WTC11 (cell line): ENCODE measurements around the gene SBF2. TPM values are rescaled to one million over a fixed set of nuclear protein-coding genes. Genes with fewer than 3 reads are reported as not detected.
A peak's percentile ranks its signal among the peaks of the same experiment; 100 is the strongest.

Experiments
- ATAC-seq: fragments of 200-7000 bp; cut with Tn5 transposase; 2 replicates; pipeline ENCODE4 v1.10.0; 2021; ENCODE audit warnings: mild to moderate bottlenecking, moderate library complexity
- CTCF ChIA-PET: fragments of 300-600 bp; sonication (Branson Sonifier 250); formaldehyde crosslinking; loops from one replicate; lab custom pipeline; 2021; ENCODE audit warnings: antibody characterized with exemption; lab: Charles Lee
- POLR2A ChIA-PET: fragments of 350-600 bp; sonication (Branson Sonifier 250); formaldehyde crosslinking; loops from one replicate; lab custom pipeline; 2021; ENCODE audit warnings: antibody characterized with exemption; lab: Charles Lee
- DNase-seq: peaks from one replicate; pipeline ENCODE4 v3.0.0; 2021; ENCODE audit warnings: low spot score
- H3K27ac Mint-ChIP-seq: 2 replicates; pipeline ENCODE4 v1.8.0; 2021; ENCODE audit warnings: mixed read lengths
- H3K27me3 Mint-ChIP-seq: 2 replicates; pipeline ENCODE4 v1.8.0; 2021; ENCODE audit warnings: low read depth, mild to moderate bottlenecking, moderate library complexity, mixed read lengths
- H3K36me3 Mint-ChIP-seq: 2 replicates; pipeline ENCODE4 v1.8.0; 2021; ENCODE audit warnings: mixed read lengths
- H3K4me1 Mint-ChIP-seq: 2 replicates; pipeline ENCODE4 v1.8.0; 2022; ENCODE audit warnings: mixed read lengths
- H3K4me3 Mint-ChIP-seq: 2 replicates; pipeline ENCODE4 v1.8.0; 2021; ENCODE audit warnings: mild to moderate bottlenecking, moderate library complexity, mixed read lengths
- H3K9me3 Mint-ChIP-seq: 2 replicates; pipeline ENCODE4 v1.8.0; 2021; ENCODE audit warnings: mixed read lengths
- AFF4 ChIP-seq: sonication (generic); formaldehyde crosslinking; IDR thresholded peaks from 2 replicates; pipeline ENCODE4 v1.8.1; 2023; ENCODE audit warnings: mild to moderate bottlenecking, missing genetic modification reagents, borderline replicate concordance
- ATF1 ChIP-seq: sonication (generic); formaldehyde crosslinking; IDR thresholded peaks from 2 replicates; pipeline ENCODE4 v1.8.1; 2023; ENCODE audit warnings: mild to moderate bottlenecking, moderate library complexity, missing genetic modification reagents
- CDX4 ChIP-seq: fragments of 250-450 bp; sonication (Bioruptor Pico); IDR thresholded peaks from 2 replicates; pipeline ENCODE4 v1.9.0; 2021; ENCODE audit warnings: moderate library complexity, mild to moderate bottlenecking, inconsistent platforms, borderline replicate concordance
- ERG ChIP-seq: fragments of 250-450 bp; sonication (Bioruptor Pico); IDR thresholded peaks from 2 replicates; pipeline ENCODE4 v1.8.0; 2021; ENCODE audit warnings: mild to moderate bottlenecking
- ETV6 ChIP-seq: sonication (generic); formaldehyde crosslinking; IDR thresholded peaks from 2 replicates; pipeline ENCODE4 v1.8.1; 2022; ENCODE audit warnings: mild to moderate bottlenecking, missing genetic modification reagents
- FOXP1 ChIP-seq: sonication (generic); formaldehyde crosslinking; IDR thresholded peaks from 2 replicates; pipeline ENCODE4 v1.8.0; 2022; ENCODE audit warnings: missing genetic modification reagents, mild to moderate bottlenecking, moderate library complexity, borderline replicate concordance
- FOXP4 ChIP-seq: sonication (generic); formaldehyde crosslinking; IDR thresholded peaks from 2 replicates; pipeline ENCODE4 v1.8.0; 2022; ENCODE audit warnings: mild to moderate bottlenecking, missing genetic modification reagents
- GTF2I ChIP-seq: fragments of 250-450 bp; sonication (Bioruptor Pico); conservative IDR thresholded peaks from 2 replicates; pipeline ENCODE4 v1.4.0; 2021; ENCODE audit warnings: mild to moderate bottlenecking
- JAZF1 ChIP-seq: fragments of 250-450 bp; sonication (Bioruptor Pico); IDR thresholded peaks from 2 replicates; pipeline ENCODE4 v1.9.0; 2021; ENCODE audit warnings: moderate library complexity, mild to moderate bottlenecking, inconsistent platforms
- NR2C2 ChIP-seq: sonication (generic); formaldehyde crosslinking; IDR thresholded peaks from 2 replicates; pipeline ENCODE4 v1.8.0; 2022; ENCODE audit warnings: mild to moderate bottlenecking, missing genetic modification reagents
- NR3C1 ChIP-seq: sonication (generic); formaldehyde crosslinking; conservative IDR thresholded peaks from 2 replicates; pipeline ENCODE4 v1.8.1; 2023; ENCODE audit warnings: low read depth, mild to moderate bottlenecking, missing genetic modification reagents
- PRDM15 ChIP-seq: sonication (generic); formaldehyde crosslinking; IDR thresholded peaks from 2 replicates; pipeline ENCODE4 v1.8.0; 2022; ENCODE audit warnings: missing genetic modification reagents
- RELA ChIP-seq: sonication (generic); formaldehyde crosslinking; IDR thresholded peaks from 2 replicates; pipeline ENCODE4 v1.8.1; 2022; ENCODE audit warnings: missing genetic modification reagents, mild to moderate bottlenecking, borderline replicate concordance
- TCF7 ChIP-seq: sonication (generic); formaldehyde crosslinking; IDR thresholded peaks from 2 replicates; pipeline ENCODE4 v1.8.0; 2022; ENCODE audit warnings: mild to moderate bottlenecking, low read depth, missing genetic modification reagents, moderate library complexity
- USF1 ChIP-seq: sonication (generic); formaldehyde crosslinking; IDR thresholded peaks from 2 replicates; pipeline ENCODE4 v1.8.0; 2022; ENCODE audit warnings: mild to moderate bottlenecking, missing genetic modification reagents
- ZBTB43 ChIP-seq: sonication (generic); formaldehyde crosslinking; IDR thresholded peaks from 2 replicates; pipeline ENCODE4 v1.8.1; 2023; ENCODE audit warnings: mild to moderate bottlenecking, missing genetic modification reagents
- ZNF138 ChIP-seq: sonication (generic); formaldehyde crosslinking; conservative IDR thresholded peaks from 2 replicates; pipeline ENCODE4 v1.8.1; 2022; ENCODE audit warnings: mild to moderate bottlenecking, moderate library complexity, missing genetic modification reagents
- ZNF416 ChIP-seq: fragments of 250-450 bp; sonication (Bioruptor Pico); IDR thresholded peaks from 2 replicates; pipeline ENCODE4 v1.9.0; 2021; ENCODE audit warnings: mild to moderate bottlenecking, inconsistent platforms
- total RNA-seq: library from RNA; stranded (reverse); gene quantifications from 3 replicates; pipeline ENCODE4 v1.2.3, GENCODE V29; 2021

The SBF2 gene
- total RNA-seq, 1 experiment from 2014 or later: 47.6 TPM

GRCh38 chr11:9896902-9897301 lies 397.1 kb downstream of the SBF2 start:
- DNase-seq: no peak
- TF ChIP-seq JAZF1 (CRISPR knock-in tag) (no peak), FOXP4 (CRISPR knock-in tag) (no peak), GTF2I (CRISPR knock-in tag) (no peak), ETV6 (no peak), ZNF138 (CRISPR knock-in tag) (no peak), AFF4 (CRISPR knock-in tag) (no peak), ZBTB43 (CRISPR knock-in tag) (no peak), ATF1 (CRISPR knock-in tag) (no peak), PRDM15 (CRISPR knock-in tag) (no peak)
- Mint-ChIP-seq H3K27me3 (no peaks in the 10 kb centered on the region), H3K36me3 (peaks cover 16% of the 10 kb centered on the region), H3K4me3 (no peak overlapping the region), H3K9me3 (peaks cover 8% of the 10 kb centered on the region; the same call in 1 of the 2 replicates), H3K27ac (no peak overlapping the region), H3K4me1 (peaks cover 22% of the 10 kb centered on the region)
- no peak for ATAC-seq
- POLR2A ChIA-PET: no interaction called here
- CTCF ChIA-PET: no interaction called here

- peaks cover 8% of the 10 kb centered on the region; the same call in 1 of the 2 replicates for H3K9me3 Mint-ChIP-seq
- peaks cover 16% of the 10 kb centered on the region for H3K36me3 Mint-ChIP-seq
- H3K4me3 Mint-ChIP-seq: no peak overlapping the region
- ChIA-PET POLR2A (no interaction called here), CTCF (no interaction called here)
- H3K27ac Mint-ChIP-seq: peak overlapping the region; percentile 87; the same call in 1 of the 2 replicates
- ATAC-seq: no peak
- DNase-seq: no peak
- H3K4me1 Mint-ChIP-seq: peaks cover 9% of the 10 kb centered on the region
- no peaks in the 10 kb centered on the region for H3K27me3 Mint-ChIP-seq
- TF ChIP-seq FOXP1 (CRISPR knock-in tag) (no peak), RELA (CRISPR knock-in tag) (no peak), NR3C1 (CRISPR knock-in tag) (no peak), ZBTB43 (CRISPR knock-in tag) (no peak), TCF7 (CRISPR knock-in tag) (no peak), NR2C2 (CRISPR knock-in tag) (no peak), USF1 (CRISPR knock-in tag) (no peak), ERG (CRISPR knock-in tag) (no peak), CDX4 (no peak), ZNF416 (CRISPR knock-in tag) (no peak)
Measured at GRCh38 chr11:9895006-9895405, 399.0 kb downstream of the SBF2 start.
